Neuron (in vitro differentiated cells): ENCODE results near the gene CAMTA1.

ENCODE experiments used
- H2AFZ ChIP-seq: one replicate; pipeline ENCODE4 v1.6.1; 2013; ENCODE audit warnings: low read depth, mild to moderate bottlenecking, inconsistent platforms, low read length, moderate library complexity
- H3K27me3 ChIP-seq: one replicate; pipeline ENCODE4 v1.6.1; 2013; ENCODE audit warnings: low read length; ENCODE audit not compliant: insufficient read depth
- H3K36me3 ChIP-seq: one replicate; pipeline ENCODE4 v1.6.1; 2013; ENCODE audit warnings: low read length; ENCODE audit not compliant: insufficient read depth
- H3K4me1 ChIP-seq: one replicate; pipeline ENCODE4 v1.6.1; 2013; ENCODE audit warnings: low read length; ENCODE audit not compliant: insufficient read depth
- H3K4me3 ChIP-seq: 2 replicates; pipeline ENCODE4 v1.5.1; 2013; ENCODE audit warnings: mild to moderate bottlenecking, low read length, moderate library complexity
- H3K9me3 ChIP-seq: one replicate; pipeline ENCODE4 v1.6.1; 2013; ENCODE audit warnings: low read length

Gene CAMTA1

DNA sequence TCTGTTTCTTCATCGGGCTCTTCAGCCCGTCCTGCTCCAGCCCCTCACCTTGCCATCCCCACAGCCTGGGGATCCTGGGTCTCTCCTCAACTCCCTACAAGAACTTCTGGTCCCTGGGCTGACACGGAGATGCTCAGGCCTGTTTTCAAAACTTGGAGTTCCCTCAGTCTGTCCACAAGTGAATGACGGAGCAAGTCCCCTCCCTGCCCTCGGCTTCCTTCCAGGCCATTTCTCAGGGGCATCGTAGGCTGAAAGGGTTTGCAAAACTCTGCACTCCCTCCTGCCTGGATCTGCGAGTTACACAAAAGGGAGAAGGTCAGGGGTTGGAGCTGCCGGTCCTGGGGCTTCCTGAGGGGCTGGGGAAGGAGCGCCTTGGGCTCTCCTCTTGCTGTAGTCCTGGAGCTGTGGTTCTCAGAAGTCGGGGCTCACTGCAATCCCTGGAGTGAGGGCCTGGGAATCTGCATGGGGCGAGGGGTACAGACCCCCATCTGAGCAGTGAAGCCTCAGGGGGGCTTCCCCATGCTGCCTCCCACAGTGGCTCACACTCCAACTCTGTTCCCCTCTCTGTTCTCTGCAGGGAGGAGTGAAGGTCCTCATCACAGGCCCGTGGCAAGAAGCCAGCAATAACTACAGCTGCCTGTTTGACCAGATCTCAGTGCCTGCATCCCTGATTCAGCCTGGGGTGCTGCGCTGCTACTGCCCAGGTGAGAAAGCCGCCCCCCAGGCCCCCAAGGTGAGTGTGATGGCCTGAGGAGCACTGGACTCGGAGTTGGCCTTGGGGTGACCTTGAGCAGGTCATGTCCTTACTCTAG is 885.3 kb downstream of the CAMTA1 start:
- H3K27me3 ChIP-seq, result no peaks in the 10 kb centered on the region
- H3K4me1 ChIP-seq, result peaks cover 40% of the 10 kb centered on the region
- no peak overlapping the region for H2AFZ ChIP-seq
- H3K4me3 ChIP-seq, result no peak overlapping the region
- H3K36me3 ChIP-seq, result no peaks in the 10 kb centered on the region
- no peaks in the 10 kb centered on the region for H3K9me3 ChIP-seq

DNA sequence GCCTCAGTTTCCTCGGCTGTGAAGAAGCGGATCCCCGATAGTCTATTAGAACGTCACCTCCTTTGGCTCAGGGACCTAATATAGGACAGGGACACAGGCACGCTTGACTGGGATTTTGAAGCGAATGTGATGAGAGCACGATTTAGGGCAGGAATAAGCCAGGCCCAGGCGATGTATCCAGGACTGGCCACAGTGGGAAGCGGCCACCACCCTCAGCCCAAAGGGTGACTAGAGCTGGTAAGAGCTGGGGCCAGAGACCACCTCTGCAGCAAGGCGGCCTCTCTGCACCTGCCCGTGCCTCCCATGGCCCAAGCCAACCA is 885.9 kb downstream of the CAMTA1 start:
- Histone ChIP-seq H2AFZ (no peak overlapping the region), H3K36me3 (no peaks in the 10 kb centered on the region), H3K9me3 (no peaks in the 10 kb centered on the region), H3K4me3 (no peak overlapping the region), H3K27me3 (no peaks in the 10 kb centered on the region), H3K4me1 (peaks cover 40% of the 10 kb centered on the region)

DNA sequence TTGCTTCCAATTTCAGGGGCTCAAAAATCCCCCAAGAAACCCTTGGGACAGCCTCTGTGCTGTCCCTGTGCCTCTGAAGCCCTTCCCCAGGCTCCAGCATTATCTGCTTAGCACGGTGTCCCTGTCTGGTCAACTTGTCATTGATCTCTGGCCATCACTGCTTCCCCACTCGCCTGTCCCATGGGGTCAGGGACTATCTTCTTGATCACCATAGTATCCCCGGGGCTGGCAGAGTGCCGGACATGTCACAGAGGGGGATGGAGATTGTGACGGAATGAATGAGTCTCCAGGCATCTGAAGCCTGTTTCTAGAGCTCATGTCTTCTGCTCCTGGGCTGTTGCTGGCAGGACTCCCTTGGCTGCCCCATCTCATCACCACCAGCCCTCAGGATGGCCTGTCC is 886.4 kb downstream of the CAMTA1 start:
- Histone ChIP-seq H3K27me3 (no peaks in the 10 kb centered on the region), H3K36me3 (no peaks in the 10 kb centered on the region), H3K9me3 (no peaks in the 10 kb centered on the region), H3K4me3 (no peak overlapping the region), H2AFZ (no peak overlapping the region), H3K4me1 (peaks cover 40% of the 10 kb centered on the region)

DNA sequence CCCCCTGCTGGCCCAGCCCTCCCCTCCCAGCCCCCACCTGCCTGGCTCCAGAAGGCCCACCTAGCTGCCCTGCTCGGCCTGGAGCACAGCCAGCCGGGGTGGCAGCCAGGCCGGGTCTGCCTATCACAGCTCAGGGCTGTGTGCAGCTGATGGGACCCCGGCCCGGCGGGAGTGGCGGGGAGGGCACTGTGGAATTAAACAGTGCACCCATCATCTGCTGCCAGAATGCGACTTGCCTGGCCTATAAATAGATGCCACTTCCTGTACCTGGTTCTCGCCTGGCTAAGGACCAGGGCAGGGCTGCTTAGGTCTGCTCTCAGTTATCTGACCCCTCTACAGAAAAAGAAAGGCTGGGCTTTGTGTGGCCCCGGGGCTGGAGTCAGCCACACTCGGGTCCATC is 887.6 kb downstream of the CAMTA1 start:
- H3K9me3 ChIP-seq, result no peaks in the 10 kb centered on the region
- H3K27me3 ChIP-seq, result no peaks in the 10 kb centered on the region
- no peak overlapping the region for H3K4me3 ChIP-seq
- no peak overlapping the region for H2AFZ ChIP-seq
- H3K4me1 ChIP-seq, result peaks cover 37% of the 10 kb centered on the region
- no peaks in the 10 kb centered on the region for H3K36me3 ChIP-seq

DNA sequence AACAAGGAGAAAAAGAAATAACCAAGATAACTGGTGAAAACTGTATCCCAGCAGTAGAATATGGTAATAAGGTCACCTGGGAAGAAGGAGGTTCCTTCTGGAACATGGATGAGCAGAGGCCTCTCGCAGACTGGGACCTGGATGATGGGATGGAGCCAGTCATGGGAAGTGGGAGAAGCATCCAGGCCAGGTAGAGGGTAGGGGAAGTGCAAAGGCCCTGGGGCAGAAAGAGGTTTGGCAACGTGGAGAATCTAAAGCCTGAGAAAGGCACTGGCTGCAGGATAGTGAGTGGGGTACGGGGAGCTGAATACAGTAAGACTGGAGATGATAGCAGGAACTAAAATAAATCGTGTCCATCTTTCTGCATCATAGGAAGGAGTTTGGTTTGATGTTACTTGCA is 889.7 kb downstream of the CAMTA1 start:
- H3K4me3 ChIP-seq, result no peak overlapping the region
- no peaks in the 10 kb centered on the region for H3K9me3 ChIP-seq
- no peaks in the 10 kb centered on the region for H3K27me3 ChIP-seq
- H3K4me1 ChIP-seq, result peaks cover 31% of the 10 kb centered on the region
- no peak overlapping the region for H2AFZ ChIP-seq
- H3K36me3 ChIP-seq, result no peaks in the 10 kb centered on the region

DNA sequence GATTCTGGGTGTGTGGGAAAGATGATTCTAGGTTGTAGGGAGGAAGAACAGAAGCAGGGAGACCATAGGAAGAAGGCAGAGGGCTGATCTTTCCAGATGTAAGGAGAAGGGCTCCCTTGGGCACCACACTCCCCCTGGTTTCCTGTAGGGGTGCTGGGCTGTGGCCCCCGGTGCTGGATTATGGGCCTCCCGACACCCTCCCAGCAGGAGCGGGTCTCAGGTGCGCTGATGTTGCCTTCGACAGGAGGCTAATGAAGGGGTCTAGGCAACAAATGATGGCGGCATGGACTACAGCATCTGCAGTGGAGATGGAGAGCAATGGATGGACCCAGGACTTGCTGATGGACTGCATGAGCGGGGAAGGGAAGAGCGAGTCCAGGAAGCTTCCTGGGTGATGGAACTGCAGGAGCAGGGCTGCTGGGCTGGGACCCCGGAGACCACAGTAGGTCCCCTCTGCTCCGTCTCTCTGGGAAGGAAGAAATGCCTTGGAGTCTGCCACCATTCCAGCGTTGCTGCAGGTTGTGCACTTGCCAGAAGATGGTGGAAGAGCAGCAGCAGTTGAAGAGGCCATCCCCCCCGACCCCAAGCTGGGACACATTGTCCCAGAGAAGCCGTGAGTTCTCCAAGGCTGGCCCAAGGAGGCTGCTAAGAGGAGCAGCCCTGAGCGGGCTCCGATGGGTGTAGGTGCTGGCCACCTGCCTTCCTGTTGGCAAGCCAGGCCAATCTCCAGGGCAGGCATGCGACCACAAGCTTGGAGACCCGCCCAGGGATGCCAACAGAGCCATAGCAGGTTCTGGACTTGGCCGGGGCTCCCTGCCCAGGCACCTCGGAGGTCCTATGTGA is 890.4 kb downstream of the CAMTA1 start:
- Histone ChIP-seq H3K27me3 (no peaks in the 10 kb centered on the region), H3K9me3 (no peaks in the 10 kb centered on the region), H3K4me1 (peaks cover 27% of the 10 kb centered on the region), H3K36me3 (no peaks in the 10 kb centered on the region), H2AFZ (no peak overlapping the region), H3K4me3 (no peak overlapping the region)

DNA sequence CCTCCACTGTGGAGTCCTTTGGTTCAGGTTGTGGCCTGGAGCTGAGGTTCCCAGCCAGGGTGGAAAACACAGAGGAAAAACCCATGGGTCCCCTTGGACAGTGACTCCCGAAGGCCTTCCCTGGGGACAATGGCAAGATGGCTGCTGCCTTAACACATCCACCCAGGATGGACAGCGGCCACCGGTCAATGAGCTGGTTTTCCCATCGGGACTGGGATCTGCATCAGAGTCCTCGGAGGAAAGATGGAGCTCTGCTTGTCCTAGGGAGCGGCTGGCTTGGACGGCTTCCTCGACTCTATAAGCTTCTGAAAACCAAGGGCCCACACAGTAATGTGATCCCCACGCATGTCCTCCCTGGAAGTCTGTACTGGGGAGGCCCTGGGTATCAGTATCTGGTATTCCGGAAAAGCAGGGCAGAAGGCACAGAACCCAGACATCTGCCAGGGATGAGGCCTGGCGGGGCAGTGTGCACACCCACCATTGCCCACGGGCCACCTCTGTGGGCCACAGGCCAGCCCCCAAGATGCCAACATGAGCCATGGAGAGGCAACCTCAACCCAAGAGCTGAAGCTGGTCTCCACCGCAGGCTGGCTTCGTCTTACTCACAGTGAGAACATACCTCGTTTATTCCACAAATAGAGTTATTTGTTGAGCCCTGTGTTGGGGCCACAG is 891.2 kb downstream of the CAMTA1 start:
- no peaks in the 10 kb centered on the region for H3K36me3 ChIP-seq
- no peaks in the 10 kb centered on the region for H3K27me3 ChIP-seq

DNA sequence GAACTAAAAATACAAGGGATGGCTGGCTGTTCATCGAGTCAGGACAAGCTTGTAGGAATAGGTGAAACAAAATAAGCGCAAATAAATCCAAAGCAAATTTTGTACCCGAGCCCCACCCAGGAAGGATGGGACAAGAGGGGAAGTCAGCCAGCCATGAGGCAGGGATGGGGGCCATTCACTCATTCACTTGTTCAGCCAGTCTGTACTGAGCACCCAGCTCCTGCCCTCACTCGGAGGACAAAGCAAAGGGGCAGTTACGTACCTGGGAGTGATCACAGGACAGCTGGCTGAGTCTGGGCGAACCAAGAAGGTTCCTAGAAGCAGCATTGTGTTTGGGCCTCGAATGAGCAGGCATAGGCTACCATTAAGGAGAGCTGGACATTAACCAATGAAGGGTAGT is 891.9 kb downstream of the CAMTA1 start:
- Histone ChIP-seq H3K4me1 (peaks cover 21% of the 10 kb centered on the region), H3K36me3 (no peaks in the 10 kb centered on the region), H3K4me3 (no peak overlapping the region), H3K27me3 (no peaks in the 10 kb centered on the region), H3K9me3 (no peaks in the 10 kb centered on the region), H2AFZ (no peak overlapping the region)

More for the DNA sequence above, 891.2 kb downstream of the CAMTA1 start:
- Histone ChIP-seq H2AFZ (no peak overlapping the region), H3K9me3 (no peaks in the 10 kb centered on the region), H3K4me1 (peaks cover 25% of the 10 kb centered on the region), H3K4me3 (no peak overlapping the region)

DNA sequence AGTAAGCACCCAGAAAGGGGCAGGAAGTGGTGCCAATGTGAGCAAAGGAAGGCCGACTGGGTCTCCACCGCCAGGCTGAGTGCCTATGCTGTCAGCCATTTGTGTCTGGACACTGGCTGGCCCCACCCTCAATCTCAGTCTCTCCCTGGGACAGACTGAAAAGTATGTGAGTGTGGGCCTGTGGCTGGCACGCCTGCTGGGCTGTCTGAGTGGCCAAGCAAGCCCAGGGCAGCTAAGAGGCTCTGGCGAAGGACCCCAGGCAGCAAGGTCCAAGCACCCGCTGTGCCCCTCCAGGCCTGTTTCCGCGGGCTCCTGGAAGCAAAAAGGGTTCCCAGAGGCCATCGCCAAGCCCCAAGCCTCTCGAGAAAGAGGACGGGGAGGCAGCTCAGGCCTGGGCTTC is 892.6 kb downstream of the CAMTA1 start:
- Histone ChIP-seq H3K9me3 (no peaks in the 10 kb centered on the region), H3K4me3 (no peak overlapping the region), H3K27me3 (no peaks in the 10 kb centered on the region), H3K36me3 (no peaks in the 10 kb centered on the region), H3K4me1 (peaks cover 21% of the 10 kb centered on the region), H2AFZ (no peak overlapping the region)

DNA sequence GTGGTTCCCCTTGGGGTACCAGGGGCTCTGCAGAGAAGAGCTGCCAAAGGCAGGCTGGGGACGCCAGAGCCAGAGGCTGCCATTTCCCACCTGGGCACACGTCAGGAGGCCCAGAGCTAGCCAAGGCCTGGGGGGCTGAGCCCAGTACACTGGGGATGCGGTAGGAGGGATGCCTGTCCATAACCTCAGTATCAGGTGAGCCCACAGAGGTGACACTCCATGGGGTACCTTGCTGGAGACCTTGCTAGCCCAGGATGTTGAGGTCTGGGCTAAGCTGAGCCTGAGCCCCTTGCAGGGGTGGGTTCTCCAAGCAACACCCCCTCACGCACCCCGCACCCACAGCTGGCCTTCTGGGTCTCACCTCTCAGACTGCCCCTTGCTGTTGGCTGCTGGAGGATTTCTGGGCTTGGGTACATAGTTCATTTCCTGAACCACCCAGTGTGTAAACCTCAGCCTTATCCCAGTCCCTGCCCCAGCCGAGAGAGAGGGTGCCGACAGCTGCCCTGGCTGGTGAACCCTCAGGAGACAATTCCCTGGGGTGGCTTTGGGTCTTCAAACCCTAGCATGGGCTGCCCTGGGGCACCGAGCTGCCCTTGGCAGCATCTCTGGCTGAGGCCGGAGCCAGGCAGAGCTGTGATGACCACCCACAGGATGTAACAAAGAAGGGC is 893.4 kb downstream of the CAMTA1 start:
- H3K4me1 ChIP-seq, result peaks cover 21% of the 10 kb centered on the region
- H3K27me3 ChIP-seq, result no peaks in the 10 kb centered on the region
- H3K4me3 ChIP-seq, result no peak overlapping the region
- H2AFZ ChIP-seq, result no peak overlapping the region
- H3K36me3 ChIP-seq, result no peaks in the 10 kb centered on the region
- H3K9me3 ChIP-seq, result no peaks in the 10 kb centered on the region

DNA sequence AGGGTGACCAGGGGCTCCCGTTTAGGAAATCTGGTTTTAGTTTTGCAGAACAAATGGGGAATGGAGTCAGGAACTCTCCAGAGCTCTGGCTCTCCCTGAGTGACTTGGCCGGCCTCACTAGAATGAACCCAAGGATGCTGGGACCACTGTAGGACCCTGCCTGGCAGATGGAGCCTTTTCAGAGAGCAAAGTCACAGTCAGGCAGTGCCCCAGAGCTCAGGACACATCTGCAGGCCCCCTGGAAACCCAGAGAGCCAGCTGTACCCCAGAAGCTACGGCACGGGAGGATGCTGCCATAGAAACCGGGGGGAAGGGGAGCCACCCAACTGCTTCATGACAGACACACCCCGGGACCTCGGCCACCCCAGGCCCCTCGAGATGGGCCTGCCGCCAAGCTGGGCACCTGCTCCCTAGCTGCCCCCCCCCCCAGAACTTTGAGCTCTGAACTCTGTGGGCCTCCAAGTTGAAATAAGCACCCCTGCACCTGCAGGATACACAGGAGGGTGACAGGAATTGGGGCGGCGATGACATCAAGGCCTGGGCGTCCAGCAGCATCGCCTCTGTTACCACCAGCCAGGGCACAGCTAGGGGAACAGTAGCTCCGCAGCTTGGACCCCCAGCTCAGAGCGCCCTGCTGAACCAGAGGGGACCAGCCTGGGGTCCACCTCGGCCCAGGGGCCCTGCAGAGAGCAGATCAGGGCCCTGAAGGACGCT is 894.1 kb downstream of the CAMTA1 start:
- H3K9me3 ChIP-seq, result no peaks in the 10 kb centered on the region
- H3K4me1 ChIP-seq, result peaks cover 21% of the 10 kb centered on the region
- H3K27me3 ChIP-seq, result no peaks in the 10 kb centered on the region
- H2AFZ ChIP-seq, result peak overlapping the region; percentile 78
- H3K4me3 ChIP-seq, result peak overlapping the region; percentile 67
- no peaks in the 10 kb centered on the region for H3K36me3 ChIP-seq

DNA sequence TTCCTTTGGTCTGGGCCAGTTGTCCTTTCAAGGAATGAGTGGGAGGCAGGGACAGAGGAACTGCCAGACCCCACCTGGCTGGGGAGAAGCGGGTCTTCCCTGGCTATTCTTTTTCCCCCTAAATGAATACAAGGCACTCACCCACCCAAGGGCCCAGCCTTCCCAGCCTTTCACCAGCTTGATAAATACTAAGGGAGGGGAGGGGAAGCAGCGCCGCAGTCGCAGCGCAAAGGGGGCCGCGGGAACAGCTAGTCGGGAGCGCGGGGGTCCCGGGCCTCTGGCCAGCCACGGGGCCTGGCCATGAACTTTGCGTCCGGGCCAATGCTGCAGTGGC is 894.6 kb downstream of the CAMTA1 start:
- Histone ChIP-seq H3K9me3 (no peaks in the 10 kb centered on the region), H3K4me1 (peaks cover 21% of the 10 kb centered on the region), H2AFZ (peak overlapping the region; percentile 78), H3K36me3 (no peaks in the 10 kb centered on the region), H3K27me3 (no peaks in the 10 kb centered on the region), H3K4me3 (peak overlapping the region; percentile 67)
